ENCODE measurements around the gene NRXN3.

NRXN3 gene

DNA sequence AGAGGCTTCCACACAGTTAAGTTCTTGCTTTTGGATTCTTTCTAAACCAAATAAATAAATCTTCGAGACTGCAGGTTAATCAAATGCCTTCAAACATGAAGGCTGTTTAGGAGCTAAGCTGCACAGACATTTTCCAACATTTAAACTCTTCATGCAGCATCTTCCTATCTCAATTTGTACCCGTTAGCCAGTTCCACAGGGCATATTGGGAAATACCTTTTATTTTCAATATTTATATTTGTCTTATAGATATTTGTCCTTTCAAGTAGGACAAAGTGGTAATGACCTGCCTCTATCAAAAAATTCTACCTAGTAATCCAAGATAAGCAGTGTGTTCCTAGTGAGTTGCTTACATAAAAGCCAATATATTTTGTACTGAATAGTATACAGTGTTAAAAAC lies 1667.5 kb downstream of the NRXN3 start:
- no peak overlapping the region for H3K4me3 ChIP-seq (ENCODE audit: low read length)
- no peaks in the 10 kb centered on the region for H3K27me3 ChIP-seq (ENCODE audit: control insufficient read depth, insufficient read depth, low read length)
- H3K9ac ChIP-seq (ENCODE audit: low read length) = no peak overlapping the region
- H3K27ac ChIP-seq (ENCODE audit: low read depth, low read length) = no peak overlapping the region
- no peaks in the 10 kb centered on the region for H3K4me1 ChIP-seq (ENCODE audit: control insufficient read depth, insufficient read depth, low read length)
- no peaks in the 10 kb centered on the region for H3K36me3 ChIP-seq (ENCODE audit: control insufficient read depth, insufficient read depth, low read length)

- Histone ChIP-seq H3K4me1 (ENCODE audit: control insufficient read depth, insufficient read depth, low read length) (no peaks in the 10 kb centered on the region), H3K36me3 (ENCODE audit: control insufficient read depth, insufficient read depth, low read length) (no peaks in the 10 kb centered on the region), H3K4me3 (ENCODE audit: low read length) (no peak overlapping the region), H3K27me3 (ENCODE audit: control insufficient read depth, insufficient read depth, low read length) (no peaks in the 10 kb centered on the region), H3K27ac (ENCODE audit: low read depth, low read length) (no peak overlapping the region), H3K9ac (ENCODE audit: low read length) (no peak overlapping the region)
Measured at GRCh38 chr14:79840103-79840502, 1669.9 kb downstream of the NRXN3 start.

DNA sequence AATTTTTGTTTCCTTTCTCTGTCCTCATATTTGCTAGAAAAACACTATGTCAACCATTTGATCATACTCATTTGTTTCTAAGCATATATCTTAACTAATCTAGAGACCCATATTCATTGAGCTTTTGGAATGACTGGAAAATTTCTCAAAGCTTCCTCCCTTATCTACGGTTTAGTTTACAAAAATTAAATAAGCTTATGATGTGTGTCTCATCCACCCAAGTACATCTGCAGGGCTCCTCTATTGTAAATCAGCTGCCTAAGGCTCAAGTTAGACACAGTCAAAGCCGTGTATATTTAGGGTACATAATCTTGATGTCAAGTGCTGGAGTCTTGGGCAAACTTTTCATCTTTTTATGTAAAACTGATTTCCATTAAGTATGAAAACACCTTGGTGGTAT lies 1670.7 kb downstream of the NRXN3 start:
- H3K27ac ChIP-seq (ENCODE audit: low read depth, low read length) = no peak overlapping the region
- no peak overlapping the region for H3K9ac ChIP-seq (ENCODE audit: low read length)
- no peaks in the 10 kb centered on the region for H3K27me3 ChIP-seq (ENCODE audit: control insufficient read depth, insufficient read depth, low read length)
- H3K36me3 ChIP-seq (ENCODE audit: control insufficient read depth, insufficient read depth, low read length) = no peaks in the 10 kb centered on the region
- H3K4me3 ChIP-seq (ENCODE audit: low read length) = no peak overlapping the region
- H3K4me1 ChIP-seq (ENCODE audit: control insufficient read depth, insufficient read depth, low read length) = no peaks in the 10 kb centered on the region

DNA sequence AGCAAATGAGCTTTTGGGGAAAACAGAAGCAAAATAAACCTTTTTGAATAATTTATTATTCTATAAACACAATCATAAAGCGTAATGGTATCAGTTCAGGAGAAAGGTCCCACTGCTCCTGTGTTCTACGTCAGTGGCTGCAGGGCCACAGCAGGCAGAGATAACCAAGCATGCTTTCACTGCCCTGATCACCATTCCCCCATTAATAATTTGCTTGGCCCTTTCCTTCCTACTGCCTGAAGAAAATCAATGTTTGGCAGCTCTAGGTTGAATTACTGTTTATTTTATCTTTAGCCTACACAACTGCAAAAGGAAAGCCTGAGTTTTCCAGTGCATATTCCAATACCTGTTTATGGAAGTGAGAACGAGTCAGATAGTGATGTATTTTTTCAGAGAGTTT lies 1671.3 kb downstream of the NRXN3 start:
- H3K9ac ChIP-seq (ENCODE audit: low read length) = no peak overlapping the region
- no peak overlapping the region for H3K4me3 ChIP-seq (ENCODE audit: low read length)
- H3K4me1 ChIP-seq (ENCODE audit: control insufficient read depth, insufficient read depth, low read length) = no peaks in the 10 kb centered on the region
- no peaks in the 10 kb centered on the region for H3K36me3 ChIP-seq (ENCODE audit: control insufficient read depth, insufficient read depth, low read length)
- no peaks in the 10 kb centered on the region for H3K27me3 ChIP-seq (ENCODE audit: control insufficient read depth, insufficient read depth, low read length)
- H3K27ac ChIP-seq (ENCODE audit: low read depth, low read length) = no peak overlapping the region

DNA sequence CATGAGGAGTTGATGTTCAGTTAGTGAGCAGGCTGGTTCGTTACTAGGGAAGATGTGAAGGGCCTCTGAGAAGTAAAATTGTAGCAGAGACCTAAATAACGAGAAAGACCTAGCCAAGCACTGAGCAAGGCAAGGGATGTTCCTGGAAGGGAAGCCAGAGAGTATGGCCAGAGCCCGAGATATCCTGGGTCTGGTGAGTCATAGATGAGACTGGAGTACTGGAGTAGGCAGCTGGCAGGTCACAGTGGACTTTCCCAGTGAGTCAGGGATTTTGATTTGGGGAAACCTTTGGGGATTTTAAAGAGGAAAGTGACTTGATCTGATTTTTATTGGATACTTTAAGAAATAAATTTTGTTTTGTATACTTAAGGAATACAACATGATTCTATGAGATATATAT lies 1672.1 kb downstream of the NRXN3 start:
- no peaks in the 10 kb centered on the region for H3K27me3 ChIP-seq (ENCODE audit: control insufficient read depth, insufficient read depth, low read length)
- H3K36me3 ChIP-seq (ENCODE audit: control insufficient read depth, insufficient read depth, low read length) = no peaks in the 10 kb centered on the region
- no peaks in the 10 kb centered on the region for H3K4me1 ChIP-seq (ENCODE audit: control insufficient read depth, insufficient read depth, low read length)
- H3K9ac ChIP-seq (ENCODE audit: low read length) = no peak overlapping the region
- no peak overlapping the region for H3K27ac ChIP-seq (ENCODE audit: low read depth, low read length)
- H3K4me3 ChIP-seq (ENCODE audit: low read length) = no peak overlapping the region

GRCh38 chr14:79852950-79853744 lies 1683.0 kb downstream of the NRXN3 start:
- no peaks in the 10 kb centered on the region for H3K4me1 ChIP-seq (ENCODE audit: control insufficient read depth, insufficient read depth, low read length)
- H3K27ac ChIP-seq (ENCODE audit: low read depth, low read length) = no peak overlapping the region
- no peak overlapping the region for H3K4me3 ChIP-seq (ENCODE audit: low read length)
- no peak overlapping the region for H3K9ac ChIP-seq (ENCODE audit: low read length)
- no peaks in the 10 kb centered on the region for H3K36me3 ChIP-seq (ENCODE audit: control insufficient read depth, insufficient read depth, low read length)
- H3K27me3 ChIP-seq (ENCODE audit: control insufficient read depth, insufficient read depth, low read length) = no peaks in the 10 kb centered on the region

- H3K36me3 ChIP-seq (ENCODE audit: control insufficient read depth, insufficient read depth, low read length) = no peaks in the 10 kb centered on the region
- H3K9ac ChIP-seq (ENCODE audit: low read length) = no peak overlapping the region
- H3K4me1 ChIP-seq (ENCODE audit: control insufficient read depth, insufficient read depth, low read length) = no peaks in the 10 kb centered on the region
- H3K27me3 ChIP-seq (ENCODE audit: control insufficient read depth, insufficient read depth, low read length) = no peaks in the 10 kb centered on the region
- H3K4me3 ChIP-seq (ENCODE audit: low read length) = no peak overlapping the region
- no peak overlapping the region for H3K27ac ChIP-seq (ENCODE audit: low read depth, low read length)
Measured at GRCh38 chr14:79855789-79856188, 1685.6 kb downstream of the NRXN3 start.

GRCh38 chr14:79856381-79856780 lies 1686.2 kb downstream of the NRXN3 start:
- H3K4me3 ChIP-seq (ENCODE audit: low read length) = no peak overlapping the region

DNA sequence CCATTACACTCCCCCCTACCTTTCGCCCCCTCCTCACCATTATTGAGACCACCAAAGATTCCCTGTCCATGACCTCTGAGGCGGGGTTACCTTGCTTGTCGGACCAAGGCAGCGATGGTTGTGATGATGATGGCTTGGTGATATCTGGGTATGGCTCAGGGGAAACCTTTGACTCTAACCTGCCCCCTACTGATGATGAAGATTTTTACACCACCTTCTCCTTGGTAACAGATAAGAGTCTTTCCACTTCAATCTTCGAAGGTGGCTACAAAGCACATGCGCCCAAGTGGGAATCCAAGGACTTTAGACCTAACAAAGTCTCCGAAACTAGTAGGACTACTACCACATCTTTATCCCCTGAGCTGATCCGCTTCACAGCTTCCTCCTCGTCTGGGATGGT lies 1690.9 kb downstream of the NRXN3 start:
- H3K4me3 ChIP-seq (ENCODE audit: low read length) = no peak overlapping the region
- H3K27me3 ChIP-seq (ENCODE audit: control insufficient read depth, insufficient read depth, low read length) = no peaks in the 10 kb centered on the region
- H3K4me1 ChIP-seq (ENCODE audit: control insufficient read depth, insufficient read depth, low read length) = no peaks in the 10 kb centered on the region
- no peaks in the 10 kb centered on the region for H3K36me3 ChIP-seq (ENCODE audit: control insufficient read depth, insufficient read depth, low read length)
- H3K9ac ChIP-seq (ENCODE audit: low read length) = no peak overlapping the region
- H3K27ac ChIP-seq (ENCODE audit: low read depth, low read length) = no peak overlapping the region

More at GRCh38 chr14:79856381-79856780, 1686.2 kb downstream of the NRXN3 start:
- Histone ChIP-seq H3K36me3 (ENCODE audit: control insufficient read depth, insufficient read depth, low read length) (no peaks in the 10 kb centered on the region), H3K9ac (ENCODE audit: low read length) (no peak overlapping the region), H3K4me1 (ENCODE audit: control insufficient read depth, insufficient read depth, low read length) (no peaks in the 10 kb centered on the region), H3K27ac (ENCODE audit: low read depth, low read length) (no peak overlapping the region), H3K27me3 (ENCODE audit: control insufficient read depth, insufficient read depth, low read length) (no peaks in the 10 kb centered on the region)

- H3K27ac ChIP-seq (ENCODE audit: low read depth, low read length) = no peak overlapping the region
- H3K4me1 ChIP-seq (ENCODE audit: control insufficient read depth, insufficient read depth, low read length) = no peaks in the 10 kb centered on the region
Measured at GRCh38 chr14:79862045-79862444, 1691.9 kb downstream of the NRXN3 start.

DNA sequence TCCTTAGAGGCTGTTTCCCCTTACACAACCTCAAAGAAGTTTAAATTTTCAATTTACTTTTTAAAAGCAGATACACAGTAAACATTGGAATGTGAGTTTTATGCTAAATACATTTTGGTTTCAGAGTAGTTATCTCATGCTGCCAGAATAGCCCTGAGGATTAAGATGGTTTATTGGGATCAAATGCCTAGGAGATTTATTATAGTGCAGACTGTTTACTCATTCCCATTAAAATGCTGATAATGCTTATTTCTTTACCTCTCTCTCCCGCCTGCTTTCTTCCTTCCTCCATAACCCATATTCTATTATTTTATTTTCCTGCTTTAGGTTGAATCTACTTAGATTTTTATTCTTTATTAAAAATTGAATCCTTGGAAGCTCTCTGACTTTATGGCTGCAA lies 1701.0 kb downstream of the NRXN3 start:
- no peak overlapping the region for H3K4me3 ChIP-seq (ENCODE audit: low read length)

More at GRCh38 chr14:79862045-79862444, 1691.9 kb downstream of the NRXN3 start:
- no peak overlapping the region for H3K9ac ChIP-seq (ENCODE audit: low read length)
- H3K36me3 ChIP-seq (ENCODE audit: control insufficient read depth, insufficient read depth, low read length) = no peaks in the 10 kb centered on the region
- H3K27me3 ChIP-seq (ENCODE audit: control insufficient read depth, insufficient read depth, low read length) = no peaks in the 10 kb centered on the region
- H3K4me3 ChIP-seq (ENCODE audit: low read length) = no peak overlapping the region

DNA sequence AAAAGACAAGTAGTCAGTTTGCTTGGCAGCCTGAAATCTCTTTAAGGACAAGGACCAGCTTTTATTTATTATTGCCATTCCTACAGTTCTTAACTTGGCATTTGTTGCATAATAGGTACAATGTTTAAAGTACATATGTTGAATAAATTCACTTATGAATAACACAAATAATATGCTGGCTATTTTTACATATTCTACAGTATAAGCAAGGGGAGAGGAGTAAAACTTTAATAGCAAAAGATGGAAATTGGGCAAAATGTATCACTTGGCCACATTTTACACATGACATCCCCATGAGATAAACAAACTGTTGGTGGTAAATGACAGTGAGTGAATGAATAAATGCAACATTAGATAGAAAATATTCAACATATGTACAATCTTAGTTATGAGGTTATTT lies 1708.1 kb downstream of the NRXN3 start:
- H3K9ac ChIP-seq (ENCODE audit: low read length) = no peak overlapping the region
- no peak overlapping the region for H3K27ac ChIP-seq (ENCODE audit: low read depth, low read length)
- no peaks in the 10 kb centered on the region for H3K4me1 ChIP-seq (ENCODE audit: control insufficient read depth, insufficient read depth, low read length)
- no peaks in the 10 kb centered on the region for H3K27me3 ChIP-seq (ENCODE audit: control insufficient read depth, insufficient read depth, low read length)
- H3K4me3 ChIP-seq (ENCODE audit: low read length) = no peak overlapping the region
- H3K36me3 ChIP-seq (ENCODE audit: control insufficient read depth, insufficient read depth, low read length) = no peaks in the 10 kb centered on the region

More for the DNA sequence above, 1701.0 kb downstream of the NRXN3 start:
- H3K36me3 ChIP-seq (ENCODE audit: control insufficient read depth, insufficient read depth, low read length) = no peaks in the 10 kb centered on the region
- no peak overlapping the region for H3K9ac ChIP-seq (ENCODE audit: low read length)
- no peaks in the 10 kb centered on the region for H3K4me1 ChIP-seq (ENCODE audit: control insufficient read depth, insufficient read depth, low read length)
- no peaks in the 10 kb centered on the region for H3K27me3 ChIP-seq (ENCODE audit: control insufficient read depth, insufficient read depth, low read length)
- no peak overlapping the region for H3K27ac ChIP-seq (ENCODE audit: low read depth, low read length)

DNA sequence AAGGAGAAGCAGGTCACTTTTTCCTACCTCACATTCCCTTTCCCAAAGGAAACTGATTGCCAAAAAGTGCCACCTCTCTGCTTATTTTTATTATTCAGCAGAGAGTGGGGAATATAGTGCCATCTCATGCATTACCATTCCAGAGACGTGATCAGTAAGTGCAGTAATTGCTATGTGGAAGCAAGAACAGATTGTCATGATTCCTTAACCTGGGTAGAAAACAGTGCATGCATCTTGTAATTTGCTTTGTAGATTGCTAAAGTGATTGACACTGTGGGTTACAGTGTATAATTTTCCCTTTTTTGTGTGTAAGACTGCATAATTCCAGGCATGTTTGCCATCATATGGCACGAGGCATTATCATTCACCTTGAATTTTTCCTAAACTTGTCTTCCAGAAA lies 1708.6 kb downstream of the NRXN3 start:
- Histone ChIP-seq H3K27me3 (ENCODE audit: control insufficient read depth, insufficient read depth, low read length) (no peaks in the 10 kb centered on the region), H3K9ac (ENCODE audit: low read length) (no peak overlapping the region), H3K4me3 (ENCODE audit: low read length) (no peak overlapping the region)

More for the DNA sequence above, 1708.6 kb downstream of the NRXN3 start:
- H3K36me3 ChIP-seq (ENCODE audit: control insufficient read depth, insufficient read depth, low read length) = no peaks in the 10 kb centered on the region
- H3K4me1 ChIP-seq (ENCODE audit: control insufficient read depth, insufficient read depth, low read length) = no peaks in the 10 kb centered on the region
- no peak overlapping the region for H3K27ac ChIP-seq (ENCODE audit: low read depth, low read length)
